ENCODE measurements around the gene ATR.

DNA sequence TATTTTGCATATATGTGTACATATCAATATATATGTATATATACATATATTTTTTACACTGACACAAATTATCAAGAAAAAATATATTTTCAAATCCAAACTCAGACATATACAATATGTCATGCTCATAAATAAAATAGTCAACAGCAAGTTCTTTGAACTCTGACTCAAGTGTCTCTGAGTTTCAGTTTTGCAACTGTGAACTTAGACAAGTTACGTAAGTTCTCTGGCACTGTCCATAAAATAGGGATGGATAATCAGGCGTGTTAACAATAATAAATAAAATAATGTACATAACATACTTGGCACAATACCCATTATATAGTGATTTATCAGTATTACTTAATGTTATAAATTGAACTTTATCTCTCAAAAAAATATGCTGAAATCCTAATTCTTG lies 118.6 kb downstream of the ATR start:
- TF ChIP-seq CHD1 (IDR thresholded peaks at IDR 0.05; ENCODE audit: low read depth, low read length) (no peak), EGR1 (IDR thresholded peaks at IDR 0.05; ENCODE audit: borderline replicate concordance in 1 of 2, low read depth in 2 of 2, low read length in 2 of 2) (no peak), POLR2A (IDR thresholded peaks at IDR 0.05; ENCODE audit: low read depth, low read length) (no peak), SP1 (IDR thresholded peaks at IDR 0.05; ENCODE audit: low read depth, low read length) (no peak), HDGF (IDR thresholded peaks at IDR 0.05) (no peak), EZH2 (IDR thresholded peaks at IDR 0.05; ENCODE audit: borderline replicate concordance, control insufficient read depth, low read depth, low read length) (no peak), NR2C2 (IDR thresholded peaks at IDR 0.05; ENCODE audit: borderline replicate concordance, control insufficient read depth, insufficient read length, low read depth) (no peak), SIN3A (IDR thresholded peaks at IDR 0.05; ENCODE audit: low read depth, low read length) (no peak), YBX1 (IDR thresholded peaks at IDR 0.05) (no peak), IRF4 (IDR thresholded peaks at IDR 0.05; ENCODE audit: low read depth, low read length) (no peak)
- TF ChIP-seq, protein P1, sequence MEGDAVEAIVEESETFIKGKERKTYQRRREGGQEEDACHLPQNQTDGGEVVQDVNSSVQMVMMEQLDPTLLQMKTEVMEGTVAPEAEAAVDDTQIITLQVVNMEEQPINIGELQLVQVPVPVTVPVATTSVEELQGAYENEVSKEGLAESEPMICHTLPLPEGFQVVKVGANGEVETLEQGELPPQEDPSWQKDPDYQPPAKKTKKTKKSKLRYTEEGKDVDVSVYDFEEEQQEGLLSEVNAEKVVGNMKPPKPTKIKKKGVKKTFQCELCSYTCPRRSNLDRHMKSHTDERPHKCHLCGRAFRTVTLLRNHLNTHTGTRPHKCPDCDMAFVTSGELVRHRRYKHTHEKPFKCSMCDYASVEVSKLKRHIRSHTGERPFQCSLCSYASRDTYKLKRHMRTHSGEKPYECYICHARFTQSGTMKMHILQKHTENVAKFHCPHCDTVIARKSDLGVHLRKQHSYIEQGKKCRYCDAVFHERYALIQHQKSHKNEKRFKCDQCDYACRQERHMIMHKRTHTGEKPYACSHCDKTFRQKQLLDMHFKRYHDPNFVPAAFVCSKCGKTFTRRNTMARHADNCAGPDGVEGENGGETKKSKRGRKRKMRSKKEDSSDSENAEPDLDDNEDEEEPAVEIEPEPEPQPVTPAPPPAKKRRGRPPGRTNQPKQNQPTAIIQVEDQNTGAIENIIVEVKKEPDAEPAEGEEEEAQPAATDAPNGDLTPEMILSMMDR (IDR thresholded peaks at IDR 0.05 in 2 of 3, conservative IDR thresholded peaks at IDR 0.05 in 1 of 3; ENCODE audit: control insufficient read depth in 2 of 3, extremely low read depth in 1 of 3, insufficient read depth in 1 of 3, low read depth in 3 of 3, low read length in 3 of 3), result no peak
- TF ChIP-seq, protein P2, sequence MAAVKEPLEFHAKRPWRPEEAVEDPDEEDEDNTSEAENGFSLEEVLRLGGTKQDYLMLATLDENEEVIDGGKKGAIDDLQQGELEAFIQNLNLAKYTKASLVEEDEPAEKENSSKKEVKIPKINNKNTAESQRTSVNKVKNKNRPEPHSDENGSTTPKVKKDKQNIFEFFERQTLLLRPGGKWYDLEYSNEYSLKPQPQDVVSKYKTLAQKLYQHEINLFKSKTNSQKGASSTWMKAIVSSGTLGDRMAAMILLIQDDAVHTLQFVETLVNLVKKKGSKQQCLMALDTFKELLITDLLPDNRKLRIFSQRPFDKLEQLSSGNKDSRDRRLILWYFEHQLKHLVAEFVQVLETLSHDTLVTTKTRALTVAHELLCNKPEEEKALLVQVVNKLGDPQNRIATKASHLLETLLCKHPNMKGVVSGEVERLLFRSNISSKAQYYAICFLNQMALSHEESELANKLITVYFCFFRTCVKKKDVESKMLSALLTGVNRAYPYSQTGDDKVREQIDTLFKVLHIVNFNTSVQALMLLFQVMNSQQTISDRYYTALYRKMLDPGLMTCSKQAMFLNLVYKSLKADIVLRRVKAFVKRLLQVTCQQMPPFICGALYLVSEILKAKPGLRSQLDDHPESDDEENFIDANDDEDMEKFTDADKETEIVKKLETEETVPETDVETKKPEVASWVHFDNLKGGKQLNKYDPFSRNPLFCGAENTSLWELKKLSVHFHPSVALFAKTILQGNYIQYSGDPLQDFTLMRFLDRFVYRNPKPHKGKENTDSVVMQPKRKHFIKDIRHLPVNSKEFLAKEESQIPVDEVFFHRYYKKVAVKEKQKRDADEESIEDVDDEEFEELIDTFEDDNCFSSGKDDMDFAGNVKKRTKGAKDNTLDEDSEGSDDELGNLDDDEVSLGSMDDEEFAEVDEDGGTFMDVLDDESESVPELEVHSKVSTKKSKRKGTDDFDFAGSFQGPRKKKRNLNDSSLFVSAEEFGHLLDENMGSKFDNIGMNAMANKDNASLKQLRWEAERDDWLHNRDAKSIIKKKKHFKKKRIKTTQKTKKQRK (IDR thresholded peaks at IDR 0.05; ENCODE audit: low read depth, low read length), result no peak
- TF ChIP-seq, protein P3, sequence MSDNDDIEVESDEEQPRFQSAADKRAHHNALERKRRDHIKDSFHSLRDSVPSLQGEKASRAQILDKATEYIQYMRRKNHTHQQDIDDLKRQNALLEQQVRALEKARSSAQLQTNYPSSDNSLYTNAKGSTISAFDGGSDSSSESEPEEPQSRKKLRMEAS (IDR thresholded peaks at IDR 0.05; ENCODE audit: low read depth, low read length), result no peak
